ENCODE measurements around the gene RNF157. TPM values are rescaled to one million over a fixed set of nuclear protein-coding genes. Genes with fewer than 3 reads are reported as not detected.

The RNF157 gene
- total RNA-seq, 1 donor = 0.36 TPM

DNA sequence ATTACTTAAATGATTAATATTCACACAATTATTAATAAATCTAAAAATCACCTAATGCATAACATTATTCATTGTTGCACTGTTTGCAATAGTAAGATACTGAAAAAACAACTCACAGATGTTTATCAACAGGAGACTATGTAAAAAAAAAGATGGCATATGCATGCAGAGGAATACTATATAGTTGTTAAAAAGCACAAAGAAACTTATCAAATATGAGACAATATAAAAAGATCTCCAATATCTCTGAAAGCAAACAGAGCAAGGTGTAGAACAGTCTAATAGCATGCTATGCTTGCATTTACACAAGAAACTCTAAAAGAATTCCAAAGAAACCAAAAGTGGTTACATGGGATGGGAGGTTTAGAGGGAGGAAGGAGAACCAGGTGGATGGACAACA is 3.7 kb downstream of the RNF157 start:
- no peak for DNase-seq (ENCODE audit: insufficient read length, low spot score, missing footprints)
- Histone ChIP-seq H3K4me3 (ENCODE audit: insufficient read depth, low read length) (no peak overlapping the region), H3K9me3 (ENCODE audit: low read depth, low read length) (no peaks in the 10 kb centered on the region)

DNA sequence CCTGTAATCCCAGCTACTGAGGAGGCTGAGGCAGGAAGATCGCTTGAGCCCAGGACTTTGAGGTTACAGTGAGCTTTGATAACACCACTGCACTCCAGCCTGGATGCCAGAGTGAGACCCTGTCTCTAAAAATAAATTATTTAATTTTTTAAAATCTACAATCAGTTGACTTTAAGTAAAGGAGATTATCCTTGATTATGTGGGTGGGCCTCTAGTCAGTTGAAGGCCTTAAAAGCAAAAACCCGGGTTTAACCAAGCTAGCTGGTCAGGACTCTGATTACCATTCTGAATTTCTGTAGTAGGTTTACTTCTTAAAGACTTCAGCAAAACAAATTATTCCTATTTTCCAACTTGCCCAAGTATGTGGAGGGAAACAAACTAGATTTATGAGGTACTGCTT is 4.4 kb downstream of the RNF157 start:
- TF ChIP-seq, protein P1, sequence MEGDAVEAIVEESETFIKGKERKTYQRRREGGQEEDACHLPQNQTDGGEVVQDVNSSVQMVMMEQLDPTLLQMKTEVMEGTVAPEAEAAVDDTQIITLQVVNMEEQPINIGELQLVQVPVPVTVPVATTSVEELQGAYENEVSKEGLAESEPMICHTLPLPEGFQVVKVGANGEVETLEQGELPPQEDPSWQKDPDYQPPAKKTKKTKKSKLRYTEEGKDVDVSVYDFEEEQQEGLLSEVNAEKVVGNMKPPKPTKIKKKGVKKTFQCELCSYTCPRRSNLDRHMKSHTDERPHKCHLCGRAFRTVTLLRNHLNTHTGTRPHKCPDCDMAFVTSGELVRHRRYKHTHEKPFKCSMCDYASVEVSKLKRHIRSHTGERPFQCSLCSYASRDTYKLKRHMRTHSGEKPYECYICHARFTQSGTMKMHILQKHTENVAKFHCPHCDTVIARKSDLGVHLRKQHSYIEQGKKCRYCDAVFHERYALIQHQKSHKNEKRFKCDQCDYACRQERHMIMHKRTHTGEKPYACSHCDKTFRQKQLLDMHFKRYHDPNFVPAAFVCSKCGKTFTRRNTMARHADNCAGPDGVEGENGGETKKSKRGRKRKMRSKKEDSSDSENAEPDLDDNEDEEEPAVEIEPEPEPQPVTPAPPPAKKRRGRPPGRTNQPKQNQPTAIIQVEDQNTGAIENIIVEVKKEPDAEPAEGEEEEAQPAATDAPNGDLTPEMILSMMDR (IDR thresholded peaks at IDR 0.05; ENCODE audit: extremely low read depth, low read depth, low read length) = no peak
- Histone ChIP-seq H3K9me3 (ENCODE audit: low read depth, low read length) (no peaks in the 10 kb centered on the region), H4K20me1 (ENCODE audit: insufficient read depth, low read length) (no peaks in the 10 kb centered on the region), H3K4me3 (ENCODE audit: insufficient read depth, low read length) (no peak overlapping the region), H3K79me2 (ENCODE audit: insufficient read depth, low read length) (no peaks in the 10 kb centered on the region), H3K27me3 (ENCODE audit: insufficient read depth, low read length) (peaks cover 30% of the 10 kb centered on the region), H3K4me1 (ENCODE audit: insufficient read depth, low read length) (peaks cover 10% of the 10 kb centered on the region), H3K36me3 (ENCODE audit: insufficient read depth, low read length) (no peaks in the 10 kb centered on the region), H2AFZ (ENCODE audit: low read length) (no peak overlapping the region), H3K27ac (ENCODE audit: low read depth, low read length) (no peak overlapping the region), H3K4me2 (ENCODE audit: insufficient read depth, low read length) (no peak overlapping the region)
- no peak for DNase-seq (ENCODE audit: insufficient read length, low spot score, missing footprints)

More for the DNA sequence above, 3.7 kb downstream of the RNF157 start:
- H2AFZ ChIP-seq (ENCODE audit: low read length) = no peak overlapping the region
- H3K4me2 ChIP-seq (ENCODE audit: insufficient read depth, low read length) = no peak overlapping the region
- H3K4me1 ChIP-seq (ENCODE audit: insufficient read depth, low read length) = peaks cover 14% of the 10 kb centered on the region
- H4K20me1 ChIP-seq (ENCODE audit: insufficient read depth, low read length) = no peaks in the 10 kb centered on the region
- H3K36me3 ChIP-seq (ENCODE audit: insufficient read depth, low read length) = no peaks in the 10 kb centered on the region
- peaks cover 37% of the 10 kb centered on the region for H3K27me3 ChIP-seq (ENCODE audit: insufficient read depth, low read length)
- no peak overlapping the region for H3K27ac ChIP-seq (ENCODE audit: low read depth, low read length)
- no peaks in the 10 kb centered on the region for H3K79me2 ChIP-seq (ENCODE audit: insufficient read depth, low read length)
- TF ChIP-seq, protein P1 (IDR thresholded peaks at IDR 0.05; ENCODE audit: extremely low read depth, low read depth, low read length) = no peak

DNA sequence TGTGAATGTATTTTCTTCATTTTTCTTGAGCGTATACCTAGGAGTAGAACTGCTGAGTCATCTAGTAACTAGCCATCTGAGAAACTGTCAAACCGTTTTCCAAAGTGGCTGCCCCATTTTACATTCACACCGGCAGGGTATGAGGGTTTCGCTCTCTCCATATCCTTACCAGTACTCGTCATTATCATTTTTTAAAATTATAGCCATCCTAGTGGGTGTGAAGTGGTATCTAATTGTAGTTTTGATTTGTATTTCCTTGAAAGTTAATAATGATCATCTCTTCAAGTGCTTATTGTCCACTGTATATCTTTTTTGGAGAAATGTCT is 6.0 kb downstream of the RNF157 start:
- Histone ChIP-seq H3K9me3 (ENCODE audit: low read depth, low read length) (no peaks in the 10 kb centered on the region), H4K20me1 (ENCODE audit: insufficient read depth, low read length) (no peaks in the 10 kb centered on the region), H3K27ac (ENCODE audit: low read depth, low read length) (no peak overlapping the region), H3K79me2 (ENCODE audit: insufficient read depth, low read length) (no peaks in the 10 kb centered on the region), H3K4me3 (ENCODE audit: insufficient read depth, low read length) (no peak overlapping the region), H2AFZ (ENCODE audit: low read length) (no peak overlapping the region), H3K4me1 (ENCODE audit: insufficient read depth, low read length) (peaks cover 7% of the 10 kb centered on the region), H3K4me2 (ENCODE audit: insufficient read depth, low read length) (no peak overlapping the region), H3K36me3 (ENCODE audit: insufficient read depth, low read length) (no peaks in the 10 kb centered on the region), H3K27me3 (ENCODE audit: insufficient read depth, low read length) (peaks cover 30% of the 10 kb centered on the region)
- DNase-seq (ENCODE audit: insufficient read length, low spot score, missing footprints) = no peak
- TF ChIP-seq, protein P1 (IDR thresholded peaks at IDR 0.05; ENCODE audit: extremely low read depth, low read depth, low read length) = no peak

DNA sequence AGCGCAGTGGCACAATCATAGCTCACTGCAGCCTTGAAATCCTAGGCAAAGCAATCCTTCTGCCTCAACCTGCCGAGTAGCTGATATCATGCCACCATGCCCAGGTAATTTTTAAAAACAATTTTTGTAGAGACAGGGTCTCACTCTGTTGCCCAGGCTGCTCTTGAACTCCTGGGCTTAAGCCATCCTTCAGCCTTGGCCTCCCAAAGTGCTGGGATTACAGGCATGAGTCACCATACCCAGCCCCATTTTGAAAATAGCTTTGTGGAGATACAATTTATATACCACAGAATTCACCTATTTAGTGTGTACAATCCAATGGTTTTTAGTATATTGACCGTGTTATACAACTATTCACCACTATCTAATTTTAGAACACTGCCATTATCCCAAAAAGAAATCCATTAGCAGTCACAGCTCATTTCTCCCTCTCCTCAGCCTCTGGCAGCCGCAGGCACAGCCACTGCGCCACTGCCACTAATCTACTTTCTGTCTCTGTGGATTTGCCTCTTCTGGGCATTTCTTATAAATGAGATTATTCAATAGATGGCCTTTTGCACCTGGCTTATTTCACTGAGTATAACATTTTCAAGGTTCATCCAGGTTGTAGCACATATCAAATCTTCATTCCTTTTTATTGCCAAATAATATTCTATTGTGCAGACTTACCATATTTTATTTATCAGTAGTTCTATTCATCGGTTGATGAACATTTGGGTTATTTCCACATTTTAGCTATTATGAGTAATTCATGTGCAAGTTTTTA is 6.5 kb downstream of the RNF157 start:
- Histone ChIP-seq H3K9me3 (ENCODE audit: low read depth, low read length) (no peaks in the 10 kb centered on the region), H3K36me3 (ENCODE audit: insufficient read depth, low read length) (no peaks in the 10 kb centered on the region), H3K79me2 (ENCODE audit: insufficient read depth, low read length) (no peaks in the 10 kb centered on the region), H3K4me1 (ENCODE audit: insufficient read depth, low read length) (peaks cover 7% of the 10 kb centered on the region), H3K27me3 (ENCODE audit: insufficient read depth, low read length) (peaks cover 29% of the 10 kb centered on the region), H3K4me3 (ENCODE audit: insufficient read depth, low read length) (no peak overlapping the region), H3K4me2 (ENCODE audit: insufficient read depth, low read length) (no peak overlapping the region), H2AFZ (ENCODE audit: low read length) (no peak overlapping the region), H4K20me1 (ENCODE audit: insufficient read depth, low read length) (no peaks in the 10 kb centered on the region), H3K27ac (ENCODE audit: low read depth, low read length) (no peak overlapping the region)
- TF ChIP-seq, protein P1 (IDR thresholded peaks at IDR 0.05; ENCODE audit: extremely low read depth, low read depth, low read length) = no peak
- no peak for DNase-seq (ENCODE audit: insufficient read length, low spot score, missing footprints)

Data from osteoblast (primary cell).